A549 (cell line): ENCODE results near the gene GNAL.

Experiments
- EP300 ChIP-seq, 2 experiments: fragments of >200 bp; sonication (Bioruptor Twin); formaldehyde crosslinking; IDR thresholded peaks; 2 replicates in 1 of 2; 3 replicates in 1 of 2; pipeline ENCODE4 v1.6.1; 2016 to 2017
- ESRRA ChIP-seq: fragments of 150-350 bp; IDR thresholded peaks from 2 replicates; pipeline ENCODE4 v1.6.1; 2014; ENCODE audit warnings: mild to moderate bottlenecking, low read length, borderline replicate concordance
- FOSL2 ChIP-seq, 2 experiments: fragments of 450-650 bp in 1 of 2; fragments of >200 bp in 1 of 2; sonication (Bioruptor Twin) in 1 of 2; formaldehyde crosslinking; IDR thresholded peaks; 2 replicates each; pipeline versions ENCODE4 v1.5.0 to v1.6.1; 2016 to 2020; ENCODE audit warnings: mild to moderate bottlenecking in 1 of 2, moderate library complexity in 1 of 2
- HDAC2 ChIP-seq: fragments of 200-600 bp; sonication (generic); IDR thresholded peaks from 2 replicates; pipeline ENCODE4 v1.6.1; 2016
- JUN ChIP-seq, 2 experiments: fragments of >200 bp; sonication (Bioruptor Twin); formaldehyde crosslinking; IDR thresholded peaks; 2 replicates in 1 of 2; 3 replicates in 1 of 2; pipeline ENCODE4 v1.6.1; 2016 to 2017
- KDM1A ChIP-seq: fragments of 200-600 bp; sonication (generic); IDR thresholded peaks from 2 replicates; pipeline ENCODE4 v1.6.1; 2016; ENCODE audit warnings: low read depth, mild to moderate bottlenecking
- MAFK ChIP-seq: fragments of 450-650 bp; IDR thresholded peaks from 2 replicates; pipeline ENCODE4 v1.6.1; 2014; ENCODE audit not compliant: partially characterized antibody
- MAZ ChIP-seq: fragments of 150-350 bp; IDR thresholded peaks from 2 replicates; pipeline ENCODE4 v1.6.1; 2014; ENCODE audit warnings: antibody characterized with exemption, low read depth, low read length, borderline replicate concordance
- TF ChIP-seq, protein P1 (sequence below): fragments of >200 bp; sonication (Bioruptor Twin); formaldehyde crosslinking; IDR thresholded peaks from 3 replicates; pipeline ENCODE4 v1.5.1; 2016
- TF ChIP-seq, protein P2 (sequence below): fragments of 150-350 bp; IDR thresholded peaks from 2 replicates; pipeline ENCODE4 v1.6.1; 2014; ENCODE audit warnings: low read depth, mild to moderate bottlenecking, low read length

DNA sequence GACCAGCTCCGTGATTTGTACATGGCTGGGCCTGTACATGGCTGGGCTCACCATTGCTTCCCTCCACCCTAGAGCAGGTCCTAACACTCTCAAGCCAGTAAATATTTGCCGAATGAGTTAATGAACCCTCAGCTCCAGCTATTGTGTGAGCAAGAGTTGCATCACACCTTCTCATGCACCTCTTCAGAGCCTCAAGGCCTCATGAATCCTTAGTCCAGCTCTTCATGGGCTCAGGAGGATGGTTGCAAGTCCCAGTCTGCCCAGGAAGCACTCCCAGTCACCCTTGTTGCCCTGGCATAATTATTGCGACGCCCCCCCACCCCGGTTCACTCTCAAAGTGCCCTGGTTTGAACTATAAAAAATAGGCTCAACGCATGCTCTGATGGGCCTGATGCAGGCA lies 30.1 kb upstream of the GNAL start:
- TF ChIP-seq EP300 (IDR thresholded peaks at IDR 0.05) (no peak), FOSL2 (IDR thresholded peaks at IDR 0.05) (no peak), FOSL2 (CRISPR knock-in tag; IDR thresholded peaks at IDR 0.05) (no peak), HDAC2 (no peak), KDM1A (no peak), JUN (IDR thresholded peaks at IDR 0.05) (no peak), MAZ (no peak), ESRRA (no peak), MAFK (no peak)
- TF ChIP-seq, protein P1, sequence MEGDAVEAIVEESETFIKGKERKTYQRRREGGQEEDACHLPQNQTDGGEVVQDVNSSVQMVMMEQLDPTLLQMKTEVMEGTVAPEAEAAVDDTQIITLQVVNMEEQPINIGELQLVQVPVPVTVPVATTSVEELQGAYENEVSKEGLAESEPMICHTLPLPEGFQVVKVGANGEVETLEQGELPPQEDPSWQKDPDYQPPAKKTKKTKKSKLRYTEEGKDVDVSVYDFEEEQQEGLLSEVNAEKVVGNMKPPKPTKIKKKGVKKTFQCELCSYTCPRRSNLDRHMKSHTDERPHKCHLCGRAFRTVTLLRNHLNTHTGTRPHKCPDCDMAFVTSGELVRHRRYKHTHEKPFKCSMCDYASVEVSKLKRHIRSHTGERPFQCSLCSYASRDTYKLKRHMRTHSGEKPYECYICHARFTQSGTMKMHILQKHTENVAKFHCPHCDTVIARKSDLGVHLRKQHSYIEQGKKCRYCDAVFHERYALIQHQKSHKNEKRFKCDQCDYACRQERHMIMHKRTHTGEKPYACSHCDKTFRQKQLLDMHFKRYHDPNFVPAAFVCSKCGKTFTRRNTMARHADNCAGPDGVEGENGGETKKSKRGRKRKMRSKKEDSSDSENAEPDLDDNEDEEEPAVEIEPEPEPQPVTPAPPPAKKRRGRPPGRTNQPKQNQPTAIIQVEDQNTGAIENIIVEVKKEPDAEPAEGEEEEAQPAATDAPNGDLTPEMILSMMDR: no peak
- TF ChIP-seq, protein P2, sequence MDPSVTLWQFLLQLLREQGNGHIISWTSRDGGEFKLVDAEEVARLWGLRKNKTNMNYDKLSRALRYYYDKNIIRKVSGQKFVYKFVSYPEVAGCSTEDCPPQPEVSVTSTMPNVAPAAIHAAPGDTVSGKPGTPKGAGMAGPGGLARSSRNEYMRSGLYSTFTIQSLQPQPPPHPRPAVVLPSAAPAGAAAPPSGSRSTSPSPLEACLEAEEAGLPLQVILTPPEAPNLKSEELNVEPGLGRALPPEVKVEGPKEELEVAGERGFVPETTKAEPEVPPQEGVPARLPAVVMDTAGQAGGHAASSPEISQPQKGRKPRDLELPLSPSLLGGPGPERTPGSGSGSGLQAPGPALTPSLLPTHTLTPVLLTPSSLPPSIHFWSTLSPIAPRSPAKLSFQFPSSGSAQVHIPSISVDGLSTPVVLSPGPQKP: no peak
